ENCODE results near the gene MTMR12. TPM values are rescaled to one million over a fixed set of nuclear protein-coding genes. Genes with fewer than 3 reads are reported as not detected.
"Not testable (repeated sequence)": the region's sequence is repeated elsewhere in the genome, so short reads cannot be mapped to it uniquely, and the experiment has no call there.

Gene MTMR12
- total RNA-seq, 3 donors from 2014 or later: 19.3 to 43.8 (median 20.7) TPM

DNA sequence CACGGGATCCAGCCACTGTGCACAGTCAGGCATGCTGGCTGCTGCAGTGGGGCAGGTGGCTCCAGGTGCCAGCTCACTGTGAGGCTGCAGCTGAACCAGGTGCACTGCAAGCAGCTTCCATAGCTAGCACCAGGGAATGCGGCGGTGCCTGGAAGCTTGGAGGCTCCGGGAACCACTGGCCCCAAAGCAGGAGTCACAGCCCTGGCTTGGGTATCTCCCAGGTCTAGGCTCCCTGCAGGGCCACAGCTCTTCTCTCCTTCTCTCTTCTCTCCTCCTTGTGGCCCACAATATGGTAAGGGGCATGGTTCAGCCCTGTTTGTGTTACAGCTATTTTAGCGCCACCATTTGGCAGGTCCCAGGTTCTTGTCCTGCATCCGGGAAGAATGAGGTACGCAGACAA is 6.7 kb upstream of the MTMR12 start:
- intact Hi-C loops (cut with DNase I, micrococcal nuclease): no loop called here
- no peak overlapping the region for H3K4me3 ChIP-seq
- no peaks in the 10 kb centered on the region for H3K36me3 ChIP-seq (ENCODE audit: low read depth)
- H3K9me3 ChIP-seq: peaks cover 8% of the 10 kb centered on the region
- ATAC-seq (no peak), DNase-seq (no peak)
- no peaks in the 10 kb centered on the region for H3K4me1 ChIP-seq (ENCODE audit: low read depth)
- TF ChIP-seq, protein P1, sequence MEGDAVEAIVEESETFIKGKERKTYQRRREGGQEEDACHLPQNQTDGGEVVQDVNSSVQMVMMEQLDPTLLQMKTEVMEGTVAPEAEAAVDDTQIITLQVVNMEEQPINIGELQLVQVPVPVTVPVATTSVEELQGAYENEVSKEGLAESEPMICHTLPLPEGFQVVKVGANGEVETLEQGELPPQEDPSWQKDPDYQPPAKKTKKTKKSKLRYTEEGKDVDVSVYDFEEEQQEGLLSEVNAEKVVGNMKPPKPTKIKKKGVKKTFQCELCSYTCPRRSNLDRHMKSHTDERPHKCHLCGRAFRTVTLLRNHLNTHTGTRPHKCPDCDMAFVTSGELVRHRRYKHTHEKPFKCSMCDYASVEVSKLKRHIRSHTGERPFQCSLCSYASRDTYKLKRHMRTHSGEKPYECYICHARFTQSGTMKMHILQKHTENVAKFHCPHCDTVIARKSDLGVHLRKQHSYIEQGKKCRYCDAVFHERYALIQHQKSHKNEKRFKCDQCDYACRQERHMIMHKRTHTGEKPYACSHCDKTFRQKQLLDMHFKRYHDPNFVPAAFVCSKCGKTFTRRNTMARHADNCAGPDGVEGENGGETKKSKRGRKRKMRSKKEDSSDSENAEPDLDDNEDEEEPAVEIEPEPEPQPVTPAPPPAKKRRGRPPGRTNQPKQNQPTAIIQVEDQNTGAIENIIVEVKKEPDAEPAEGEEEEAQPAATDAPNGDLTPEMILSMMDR (IDR thresholded peaks at IDR 0.05): no peak

DNA sequence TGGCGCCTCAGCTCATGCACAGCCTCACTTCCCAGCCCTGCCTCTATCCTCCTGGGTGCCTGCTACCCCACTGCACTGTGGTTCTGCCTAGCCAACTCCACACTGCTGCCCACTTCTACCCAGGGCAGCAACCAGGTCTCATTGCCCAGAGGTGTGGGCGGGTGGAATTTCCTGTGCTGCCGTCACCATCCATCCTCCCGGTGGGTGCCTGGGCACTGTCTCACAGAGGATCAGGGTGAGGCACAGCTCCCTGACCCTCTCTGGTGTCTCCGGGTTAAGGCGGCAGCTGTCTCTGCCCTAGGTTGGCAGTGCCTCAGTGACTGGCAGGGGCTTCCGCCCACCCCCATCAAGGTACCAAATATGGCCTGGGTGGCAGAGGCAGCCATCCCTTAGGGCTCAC is 4.3 kb upstream of the MTMR12 start:
- intact Hi-C loops (cut with DNase I, micrococcal nuclease): no loop called here
- TF ChIP-seq, protein P1 (IDR thresholded peaks at IDR 0.05): no peak
- peaks cover 5% of the 10 kb centered on the region for H3K36me3 ChIP-seq (ENCODE audit: low read depth)
- peaks cover 6% of the 10 kb centered on the region for H3K9me3 ChIP-seq
- H3K4me3 ChIP-seq: no peak overlapping the region
- ATAC-seq (no peak), DNase-seq (no peak)
- no peaks in the 10 kb centered on the region for H3K4me1 ChIP-seq (ENCODE audit: low read depth)

DNA sequence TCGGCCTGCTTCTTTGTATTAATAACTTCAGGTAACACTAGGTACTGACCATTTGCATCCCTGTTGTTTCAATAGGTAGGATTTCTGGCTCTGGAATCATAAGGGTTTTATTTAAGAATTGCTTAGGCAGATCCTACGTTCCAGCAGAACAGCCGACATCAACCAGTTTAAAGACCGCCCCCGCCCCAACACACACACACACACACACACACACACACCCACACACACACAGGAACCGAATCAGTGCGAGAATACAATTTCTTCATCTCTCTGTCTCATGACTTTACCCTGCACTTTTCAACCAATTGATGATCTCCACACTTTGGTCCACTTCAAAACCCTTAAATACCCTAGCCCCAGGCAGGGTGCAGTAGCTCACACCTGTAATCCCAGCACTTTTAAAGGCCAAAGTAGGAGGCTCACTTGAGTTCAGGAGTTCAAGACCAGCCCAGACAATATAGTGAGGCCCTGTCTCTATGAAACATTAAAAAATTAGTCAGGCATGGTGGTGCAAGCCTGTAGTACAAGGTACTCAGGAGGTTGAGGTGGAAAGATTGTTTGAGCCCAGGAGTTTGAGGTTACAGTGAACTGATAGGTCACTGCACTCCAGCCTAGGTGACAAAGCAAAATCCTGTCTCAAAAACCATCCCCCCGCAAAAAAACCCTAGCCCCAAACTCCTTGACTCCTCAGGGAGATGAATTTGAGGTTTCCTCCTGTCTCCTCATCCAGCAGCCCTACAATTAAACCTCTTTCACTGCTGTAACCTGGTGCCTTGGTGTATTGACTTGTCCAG is 2.7 kb upstream of the MTMR12 start:
- H3K36me3 ChIP-seq (ENCODE audit: low read depth): peaks cover 5% of the 10 kb centered on the region
- TF ChIP-seq, protein P1 (IDR thresholded peaks at IDR 0.05): no peak
- H3K4me1 ChIP-seq (ENCODE audit: low read depth): peaks cover 10% of the 10 kb centered on the region
- no peak for DNase-seq
- no peak overlapping the region for H3K4me3 ChIP-seq
- intact Hi-C loops (cut with DNase I, micrococcal nuclease): no loop called here
- no peak for ATAC-seq
- no peaks in the 10 kb centered on the region for H3K9me3 ChIP-seq

DNA sequence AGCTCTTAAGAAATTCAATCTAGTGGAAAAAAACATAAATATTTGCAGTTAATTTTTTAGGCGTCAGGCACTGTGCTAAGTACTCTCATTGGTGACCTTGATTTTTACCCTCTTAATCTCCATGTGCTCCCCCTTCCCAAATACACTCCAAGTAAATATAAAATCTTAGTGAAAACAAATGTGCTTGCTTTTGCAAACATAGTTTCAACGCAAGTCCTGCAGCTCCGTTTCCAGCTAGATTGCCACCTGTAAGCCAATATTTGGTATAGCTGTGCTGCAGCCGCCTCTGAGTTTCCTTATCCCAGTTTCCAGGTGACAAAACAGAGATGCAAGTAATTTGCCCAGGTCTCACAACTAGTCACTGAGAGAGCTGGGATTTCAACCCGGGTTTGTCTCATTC is 1.9 kb upstream of the MTMR12 start:
- intact Hi-C loops (cut with DNase I, micrococcal nuclease): no loop called here
- Histone ChIP-seq H3K4me1 (ENCODE audit: low read depth) (peaks cover 10% of the 10 kb centered on the region), H3K36me3 (ENCODE audit: low read depth) (peaks cover 5% of the 10 kb centered on the region), H3K4me3 (no peak overlapping the region), H3K9me3 (no peaks in the 10 kb centered on the region)
- DNase-seq (no peak), ATAC-seq (no peak)
- TF ChIP-seq, protein P1 (IDR thresholded peaks at IDR 0.05): no peak

DNA sequence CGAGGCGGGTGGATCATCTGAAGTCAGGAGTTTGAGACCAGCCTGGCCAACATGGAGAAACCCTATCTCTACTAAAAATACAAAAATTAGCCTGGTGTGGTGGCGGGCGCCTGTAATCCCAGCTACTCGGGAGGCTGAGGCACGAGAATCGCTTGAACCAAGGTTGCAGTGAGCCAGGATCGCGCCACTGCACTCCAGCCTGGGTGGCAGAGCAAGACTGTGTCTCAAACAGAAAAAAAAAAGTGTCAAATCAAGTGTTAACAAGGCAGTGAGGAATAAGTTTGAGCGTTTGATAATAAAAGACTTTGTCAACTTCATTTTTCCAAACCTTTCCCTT is 1.4 kb upstream of the MTMR12 start:
- H3K36me3 ChIP-seq (ENCODE audit: low read depth); DNase-seq; ATAC-seq; H3K9me3 ChIP-seq; H3K4me1 ChIP-seq (ENCODE audit: low read depth); intact Hi-C loops (cut with DNase I, micrococcal nuclease); H3K4me3 ChIP-seq: not testable (repeated sequence)

DNA sequence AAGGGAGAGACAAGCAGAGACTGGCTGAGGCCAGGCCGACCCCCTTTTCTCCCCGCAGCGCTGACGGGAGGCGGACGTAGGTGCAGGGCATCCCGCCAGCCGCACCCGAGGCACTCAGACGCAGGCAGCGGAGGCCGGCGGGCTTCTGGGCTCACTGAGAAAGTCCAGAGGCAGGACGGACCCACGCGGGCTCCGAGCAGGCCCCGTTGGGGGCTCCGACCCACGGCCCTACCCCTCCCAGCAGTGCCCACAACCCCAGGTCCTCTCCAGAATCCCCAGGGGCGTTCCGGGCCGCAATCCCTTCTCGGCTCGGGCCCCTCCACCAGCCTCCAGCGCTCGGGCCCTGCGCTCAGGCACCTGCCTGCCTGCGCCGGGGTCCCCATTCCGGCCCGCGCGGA is 543 bp downstream of the MTMR12 start:
- DNase-seq (peak; percentile 75 to 85 (median 83)), ATAC-seq (peak; percentile 46)
- peaks cover 5% of the 10 kb centered on the region for H3K36me3 ChIP-seq (ENCODE audit: low read depth)
- H3K9me3 ChIP-seq: no peaks in the 10 kb centered on the region
- H3K4me3 ChIP-seq: peak overlapping the region; percentile 95
- TF ChIP-seq, protein P1 (IDR thresholded peaks at IDR 0.05): no peak
- H3K4me1 ChIP-seq (ENCODE audit: low read depth): peaks cover 16% of the 10 kb centered on the region
- intact Hi-C loops (cut with DNase I, micrococcal nuclease): no loop called here
